GM12865 (cell line): ENCODE measurements around the gene ZFPM1.
"Not testable (repeated sequence)": the region's sequence is repeated elsewhere in the genome, so short reads cannot be mapped to it uniquely, and the experiment has no call there.

Source experiments
- DNase-seq: peaks from one replicate; pipeline ENCODE4 v3.0.0; 2010; ENCODE audit warnings: low read depth
- H3K4me3 ChIP-seq: 2 replicates; pipeline ENCODE4 v1.5.1; 2011; ENCODE audit warnings: mild to moderate bottlenecking, low read depth, low read length, control low read depth
- CTCF ChIP-seq: IDR thresholded peaks from 2 replicates; pipeline ENCODE4 v1.5.1; 2011; ENCODE audit warnings: low read length, control low read depth, low read depth, inconsistent platforms; ENCODE audit not compliant: insufficient read depth; ENCODE audit errors: missing control alignments

The ZFPM1 gene

GRCh38 chr16:88407807-88408206 is 45.3 kb upstream of the ZFPM1 start:
- no peak overlapping the region for H3K4me3 ChIP-seq
- DNase-seq: no peak
- TF ChIP-seq CTCF: no peak

GRCh38 chr16:88408561-88409142 is 44.4 kb upstream of the ZFPM1 start:
- no peak for DNase-seq
- TF ChIP-seq CTCF: no peak
- no peak overlapping the region for H3K4me3 ChIP-seq

- TF ChIP-seq CTCF: no peak
- H3K4me3 ChIP-seq: no peak overlapping the region
- DNase-seq: no peak
Measured at GRCh38 chr16:88409296-88410065, 43.6 kb upstream of the ZFPM1 start.

- H3K4me3 ChIP-seq, DNase-seq: not testable (repeated sequence)
Measured at GRCh38 chr16:88410297-88410968, 42.6 kb upstream of the ZFPM1 start.

GRCh38 chr16:88411951-88412576 is 41.0 kb upstream of the ZFPM1 start:
- H3K4me3 ChIP-seq: no peak overlapping the region
- TF ChIP-seq CTCF: no peak
- DNase-seq: no peak

GRCh38 chr16:88412766-88413165 is 40.3 kb upstream of the ZFPM1 start:
- no peak overlapping the region for H3K4me3 ChIP-seq
- no peak for DNase-seq
- TF ChIP-seq CTCF: no peak

GRCh38 chr16:88413231-88413630 is 39.8 kb upstream of the ZFPM1 start:
- no peak overlapping the region for H3K4me3 ChIP-seq
- DNase-seq: no peak

More at GRCh38 chr16:88413231-88413630, 39.8 kb upstream of the ZFPM1 start:
- no peak for TF ChIP-seq CTCF
